Neural cell (in vitro differentiated cells): ENCODE measurements around the gene ISG20L2.

Source experiments
- EP300 ChIP-seq: fragments of 450-650 bp; conservative IDR thresholded peaks from 2 replicates; pipeline ENCODE4 v1.6.1; 2014; ENCODE audit warnings: antibody characterized with exemption, mild to moderate bottlenecking, moderate library complexity; ENCODE audit not compliant: poor library complexity, severe bottlenecking
- EZH2 ChIP-seq: fragments of 200-600, 300-800 bp; shearing (Covaris generic), sonication (generic); IDR thresholded peaks from 2 replicates; pipeline ENCODE4 v1.6.1; 2014; ENCODE audit warnings: antibody characterized with exemption, low read length, borderline replicate concordance, mild to moderate bottlenecking; ENCODE audit not compliant: insufficient read depth, poor library complexity, severe bottlenecking
- MXI1 ChIP-seq: fragments of 450-650 bp; conservative IDR thresholded peaks from 2 replicates; pipeline ENCODE4 v1.6.1; 2014; ENCODE audit warnings: antibody characterized with exemption, mild to moderate bottlenecking; ENCODE audit not compliant: poor library complexity, severe bottlenecking
- POLR2AphosphoS5 ChIP-seq: IDR thresholded peaks from 2 replicates; pipeline ENCODE4 v1.6.1; 2012
- RAD21 ChIP-seq: fragments of 450-650 bp; conservative IDR thresholded peaks from 2 replicates; pipeline ENCODE4 v1.6.1; 2014; ENCODE audit warnings: antibody characterized with exemption, mild to moderate bottlenecking, moderate library complexity
- SMC3 ChIP-seq: fragments of 450-650 bp; conservative IDR thresholded peaks from 2 replicates; pipeline ENCODE4 v1.6.1; 2014; ENCODE audit warnings: antibody characterized with exemption, mild to moderate bottlenecking, moderate library complexity; ENCODE audit not compliant: poor library complexity
- TAF1 ChIP-seq: IDR thresholded peaks from 2 replicates; pipeline ENCODE4 v1.6.1; 2012; ENCODE audit warnings: low read depth
- TF ChIP-seq, protein P1 (sequence below): fragments of 450-650 bp; IDR thresholded peaks from 2 replicates; pipeline ENCODE4 v1.5.1; 2014; ENCODE audit warnings: antibody characterized with exemption, mild to moderate bottlenecking, moderate library complexity; ENCODE audit not compliant: poor library complexity, severe bottlenecking
- TF ChIP-seq, protein P2 (sequence below): IDR thresholded peaks from 2 replicates; pipeline ENCODE4 v1.6.1; 2012; ENCODE audit warnings: borderline replicate concordance

DNA sequence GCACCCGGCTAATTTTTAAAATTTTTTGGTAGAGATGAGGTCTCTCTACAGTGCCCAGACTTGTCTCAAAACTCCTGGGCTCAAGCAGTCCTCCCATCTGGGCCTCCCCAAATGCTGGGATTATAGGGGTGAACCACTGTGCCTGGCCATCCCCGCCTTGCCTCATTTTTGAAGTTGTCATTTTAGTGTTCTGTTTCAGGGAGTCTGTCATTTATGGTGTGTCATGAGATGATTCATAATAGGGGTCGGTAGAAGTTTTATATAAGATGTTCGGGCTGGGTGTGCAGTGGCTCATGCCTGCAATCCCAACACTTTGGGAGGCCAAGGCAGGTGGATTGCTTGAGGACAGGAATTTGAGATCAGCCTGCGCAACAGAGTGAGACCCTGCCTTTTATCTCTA, 47.2 kb upstream of the ISG20L2 start:
- TF ChIP-seq, protein P1, sequence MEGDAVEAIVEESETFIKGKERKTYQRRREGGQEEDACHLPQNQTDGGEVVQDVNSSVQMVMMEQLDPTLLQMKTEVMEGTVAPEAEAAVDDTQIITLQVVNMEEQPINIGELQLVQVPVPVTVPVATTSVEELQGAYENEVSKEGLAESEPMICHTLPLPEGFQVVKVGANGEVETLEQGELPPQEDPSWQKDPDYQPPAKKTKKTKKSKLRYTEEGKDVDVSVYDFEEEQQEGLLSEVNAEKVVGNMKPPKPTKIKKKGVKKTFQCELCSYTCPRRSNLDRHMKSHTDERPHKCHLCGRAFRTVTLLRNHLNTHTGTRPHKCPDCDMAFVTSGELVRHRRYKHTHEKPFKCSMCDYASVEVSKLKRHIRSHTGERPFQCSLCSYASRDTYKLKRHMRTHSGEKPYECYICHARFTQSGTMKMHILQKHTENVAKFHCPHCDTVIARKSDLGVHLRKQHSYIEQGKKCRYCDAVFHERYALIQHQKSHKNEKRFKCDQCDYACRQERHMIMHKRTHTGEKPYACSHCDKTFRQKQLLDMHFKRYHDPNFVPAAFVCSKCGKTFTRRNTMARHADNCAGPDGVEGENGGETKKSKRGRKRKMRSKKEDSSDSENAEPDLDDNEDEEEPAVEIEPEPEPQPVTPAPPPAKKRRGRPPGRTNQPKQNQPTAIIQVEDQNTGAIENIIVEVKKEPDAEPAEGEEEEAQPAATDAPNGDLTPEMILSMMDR: no peak
- TF ChIP-seq EZH2 (no peak), EP300 (no peak), POLR2AphosphoS5 (no peak), MXI1 (no peak), RAD21 (no peak), TAF1 (no peak), SMC3 (no peak)
- TF ChIP-seq, protein P2, sequence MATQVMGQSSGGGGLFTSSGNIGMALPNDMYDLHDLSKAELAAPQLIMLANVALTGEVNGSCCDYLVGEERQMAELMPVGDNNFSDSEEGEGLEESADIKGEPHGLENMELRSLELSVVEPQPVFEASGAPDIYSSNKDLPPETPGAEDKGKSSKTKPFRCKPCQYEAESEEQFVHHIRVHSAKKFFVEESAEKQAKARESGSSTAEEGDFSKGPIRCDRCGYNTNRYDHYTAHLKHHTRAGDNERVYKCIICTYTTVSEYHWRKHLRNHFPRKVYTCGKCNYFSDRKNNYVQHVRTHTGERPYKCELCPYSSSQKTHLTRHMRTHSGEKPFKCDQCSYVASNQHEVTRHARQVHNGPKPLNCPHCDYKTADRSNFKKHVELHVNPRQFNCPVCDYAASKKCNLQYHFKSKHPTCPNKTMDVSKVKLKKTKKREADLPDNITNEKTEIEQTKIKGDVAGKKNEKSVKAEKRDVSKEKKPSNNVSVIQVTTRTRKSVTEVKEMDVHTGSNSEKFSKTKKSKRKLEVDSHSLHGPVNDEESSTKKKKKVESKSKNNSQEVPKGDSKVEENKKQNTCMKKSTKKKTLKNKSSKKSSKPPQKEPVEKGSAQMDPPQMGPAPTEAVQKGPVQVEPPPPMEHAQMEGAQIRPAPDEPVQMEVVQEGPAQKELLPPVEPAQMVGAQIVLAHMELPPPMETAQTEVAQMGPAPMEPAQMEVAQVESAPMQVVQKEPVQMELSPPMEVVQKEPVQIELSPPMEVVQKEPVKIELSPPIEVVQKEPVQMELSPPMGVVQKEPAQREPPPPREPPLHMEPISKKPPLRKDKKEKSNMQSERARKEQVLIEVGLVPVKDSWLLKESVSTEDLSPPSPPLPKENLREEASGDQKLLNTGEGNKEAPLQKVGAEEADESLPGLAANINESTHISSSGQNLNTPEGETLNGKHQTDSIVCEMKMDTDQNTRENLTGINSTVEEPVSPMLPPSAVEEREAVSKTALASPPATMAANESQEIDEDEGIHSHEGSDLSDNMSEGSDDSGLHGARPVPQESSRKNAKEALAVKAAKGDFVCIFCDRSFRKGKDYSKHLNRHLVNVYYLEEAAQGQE: no peak
